ENCODE data around the gene PIP4K2C. TPM values are rescaled to one million over a fixed set of nuclear protein-coding genes. Genes with fewer than 3 reads are reported as not detected.

PIP4K2C gene
- total RNA-seq, 2 experiments from 2014 or later: 10.7 to 12.3 TPM

GRCh38 chr12:57552306-57552651, 38.7 kb upstream of the PIP4K2C start:
- no peaks in the 10 kb centered on the region for H3K9me3 Mint-ChIP-seq
- intact Hi-C loops (cut with micrococcal nuclease): no loop called here

GRCh38 chr12:57552835-57553313, 38.1 kb upstream of the PIP4K2C start:
- Mint-ChIP-seq H3K9me3 (no peaks in the 10 kb centered on the region), H3K27ac (no peak overlapping the region), H3K4me1 (ENCODE audit: low read depth) (peaks cover 12% of the 10 kb centered on the region), H3K36me3 (ENCODE audit: low read depth) (no peaks in the 10 kb centered on the region), H3K27me3 (peaks cover 4% of the 10 kb centered on the region), H3K4me3 (no peak overlapping the region)
- DNase-seq: no peak
- POLR2A ChIA-PET: interaction anchor here (1.1 kb wide), 1 partner anchor 14 kb away, joined by 3 read pairs; no protein-coding TSS in a partner anchor
- no peak for ATAC-seq
- CTCF ChIA-PET: interaction anchor here (0.9 to 2.8 kb wide), 2 partner anchors 30 to 69 kb away, joined by 3 to 16 read pairs; no protein-coding TSS in a partner anchor
- intact Hi-C loops (cut with micrococcal nuclease): no loop called here
- no peak for TF ChIP-seq CTCF (IDR thresholded peaks at IDR 0.05)

More at GRCh38 chr12:57552306-57552651, 38.7 kb upstream of the PIP4K2C start:
- TF ChIP-seq CTCF (IDR thresholded peaks at IDR 0.05): no peak
- DNase-seq (no peak), ATAC-seq (no peak)
- H3K4me3 Mint-ChIP-seq: no peak overlapping the region
- ChIA-PET POLR2A (interaction anchor here (1.1 kb wide), 1 partner anchor 14 kb away, joined by 3 read pairs; no protein-coding TSS in a partner anchor), CTCF (interaction anchor here (0.9 to 2.8 kb wide), 2 partner anchors 31 to 70 kb away, joined by 3 to 16 read pairs; no protein-coding TSS in a partner anchor)
- H3K27ac Mint-ChIP-seq: no peak overlapping the region
- no peaks in the 10 kb centered on the region for H3K36me3 Mint-ChIP-seq (ENCODE audit: low read depth)
- H3K27me3 Mint-ChIP-seq: peaks cover 4% of the 10 kb centered on the region
- H3K4me1 Mint-ChIP-seq (ENCODE audit: low read depth): peaks cover 17% of the 10 kb centered on the region

- POLR2A ChIA-PET: interaction anchor here (1.1 kb wide), 1 partner anchor 15 kb away, joined by 3 read pairs; no protein-coding TSS in a partner anchor
- Mint-ChIP-seq H3K27me3 (peaks cover 3% of the 10 kb centered on the region), H3K4me3 (no peak overlapping the region), H3K9me3 (no peaks in the 10 kb centered on the region), H3K36me3 (ENCODE audit: low read depth) (no peaks in the 10 kb centered on the region), H3K27ac (no peak overlapping the region), H3K4me1 (ENCODE audit: low read depth) (peaks cover 11% of the 10 kb centered on the region)
- ATAC-seq (no peak), DNase-seq (no peak)
- intact Hi-C loops (cut with micrococcal nuclease): no loop called here
- CTCF ChIA-PET: interaction anchor here (0.9 to 2.8 kb wide), 3 partner anchors 29 to 95 kb away, joined by 3 to 16 read pairs (median 3); no protein-coding TSS in a partner anchor
- no peak for TF ChIP-seq CTCF (IDR thresholded peaks at IDR 0.05)
Observed at GRCh38 chr12:57553343-57554202, 37.4 kb upstream of the PIP4K2C start.

GRCh38 chr12:57554453-57554852, 36.5 kb upstream of the PIP4K2C start:
- Mint-ChIP-seq H3K4me1 (ENCODE audit: low read depth) (peaks cover 5% of the 10 kb centered on the region), H3K27ac (no peak overlapping the region), H3K9me3 (no peaks in the 10 kb centered on the region), H3K27me3 (peaks cover 2% of the 10 kb centered on the region), H3K4me3 (no peak overlapping the region), H3K36me3 (ENCODE audit: low read depth) (no peaks in the 10 kb centered on the region)
- CTCF ChIA-PET: interaction anchor here (1.0 kb wide), 1 partner anchor 96 kb away, joined by 3 read pairs; no protein-coding TSS in a partner anchor
- ATAC-seq: no peak
- intact Hi-C loops (cut with micrococcal nuclease): no loop called here
- DNase-seq: no peak
- no peak for TF ChIP-seq CTCF (IDR thresholded peaks at IDR 0.05)
- POLR2A ChIA-PET: no interaction called here

GRCh38 chr12:57554897-57555296, 36.1 kb upstream of the PIP4K2C start:
- H3K4me1 Mint-ChIP-seq (ENCODE audit: low read depth): peaks cover 4% of the 10 kb centered on the region
- H3K27ac Mint-ChIP-seq: no peak overlapping the region
- H3K36me3 Mint-ChIP-seq (ENCODE audit: low read depth): no peaks in the 10 kb centered on the region
- ChIA-PET POLR2A (no interaction called here), CTCF (interaction anchor here (1.0 to 1.4 kb wide), 2 partner anchors 29 to 96 kb away, joined by 3 read pairs; no protein-coding TSS in a partner anchor)
- peaks cover 2% of the 10 kb centered on the region for H3K27me3 Mint-ChIP-seq
- H3K4me3 Mint-ChIP-seq: no peak overlapping the region
- DNase-seq (no peak), ATAC-seq (no peak)
- no peak for TF ChIP-seq CTCF (IDR thresholded peaks at IDR 0.05)
- intact Hi-C loops (cut with micrococcal nuclease): no loop called here
- H3K9me3 Mint-ChIP-seq: no peaks in the 10 kb centered on the region
